Dedifferentiated amniotic fluid mesenchymal stem cell (primary cell): ENCODE measurements around the gene CD79B.
A peak's percentile ranks its signal among the peaks of the same experiment; 100 is the strongest.
"Not testable (repeated sequence)": the region's sequence is repeated elsewhere in the genome, so short reads cannot be mapped to it uniquely, and the experiment has no call there.

ENCODE experiments used
- DNase-seq: peaks from one replicate; pipeline ENCODE4 v3.0.0-alpha.2; 2016; ENCODE audit errors: extremely low spot score

CD79B gene

DNA sequence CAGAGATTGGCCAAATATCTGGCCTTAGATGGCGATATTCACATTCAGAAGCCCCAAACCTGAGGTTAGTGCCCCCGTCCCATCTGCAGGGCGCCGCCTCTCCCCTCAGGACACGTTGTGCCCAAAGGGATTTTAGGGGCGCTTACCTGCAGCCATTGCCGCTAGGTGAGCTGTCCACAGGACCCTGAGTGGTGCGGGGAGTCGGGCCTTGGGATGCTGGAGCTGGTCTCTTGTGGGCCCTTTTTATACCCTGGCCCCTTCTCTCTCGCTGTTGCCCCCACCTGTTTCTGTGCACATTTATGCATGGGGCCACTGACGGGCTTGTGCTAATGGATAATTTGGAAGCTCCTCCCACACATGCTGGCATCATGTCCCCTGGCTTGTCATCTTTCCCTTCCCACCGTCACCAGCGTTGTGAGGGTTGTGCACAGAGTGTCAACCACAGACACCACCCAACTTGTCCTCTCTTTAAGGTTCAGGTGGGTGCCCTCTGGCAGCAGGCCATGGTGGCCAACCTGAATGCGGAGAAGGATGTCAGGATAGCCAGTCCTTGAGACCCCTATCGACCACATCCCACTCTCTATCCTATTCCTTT is 21.0 kb downstream of the CD79B start, which contains the start of gene CSHL1:
Gene CSHL1 (minus strand): TSS at position 218 of the 595 bp plus-strand sequence. CDS start 62 bp downstream, at position 156.
- DNase-seq: no peak

DNA sequence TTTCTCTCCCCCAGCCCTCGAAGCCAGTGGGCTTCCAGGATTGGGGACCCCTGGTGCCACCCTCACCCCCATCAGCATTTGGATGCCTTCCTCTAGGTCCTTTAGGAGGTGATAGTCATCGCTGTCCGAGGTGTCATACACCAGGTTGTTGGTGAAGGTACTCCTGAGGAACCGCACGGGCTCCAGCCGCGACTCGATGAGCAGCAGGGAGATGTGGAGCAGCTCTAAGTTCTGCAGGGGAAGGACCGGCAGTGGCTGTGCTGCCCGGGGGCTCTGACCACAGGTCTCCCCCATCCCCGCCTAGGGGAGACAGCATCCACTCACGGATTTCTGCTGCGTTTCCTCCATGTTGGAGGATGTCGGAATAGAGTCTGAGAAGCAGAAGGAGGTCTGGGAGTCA is 22.0 kb downstream of the CD79B start:
- DNase-seq: no peak

DNA sequence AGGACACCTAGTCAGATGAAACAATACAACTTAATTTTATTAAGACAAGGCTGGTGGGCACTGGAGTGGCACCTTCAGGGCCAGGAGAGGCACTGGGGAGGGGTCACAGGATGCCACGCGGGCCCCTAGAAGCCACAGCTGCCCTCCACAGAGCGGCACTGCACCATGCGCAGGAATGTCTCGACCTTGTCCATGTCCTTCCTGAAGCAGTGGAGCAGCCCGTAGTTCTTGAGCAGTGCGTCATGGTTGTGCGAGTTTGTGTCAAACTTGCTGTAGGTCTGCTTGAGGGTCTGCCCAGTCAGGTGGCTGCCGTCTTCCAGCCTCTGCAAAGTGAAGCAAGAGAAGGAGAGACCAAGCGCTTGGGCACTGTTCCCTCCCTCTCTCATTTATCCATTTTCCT is 22.5 kb downstream of the CD79B start:
- not testable (repeated sequence) for DNase-seq

DNA sequence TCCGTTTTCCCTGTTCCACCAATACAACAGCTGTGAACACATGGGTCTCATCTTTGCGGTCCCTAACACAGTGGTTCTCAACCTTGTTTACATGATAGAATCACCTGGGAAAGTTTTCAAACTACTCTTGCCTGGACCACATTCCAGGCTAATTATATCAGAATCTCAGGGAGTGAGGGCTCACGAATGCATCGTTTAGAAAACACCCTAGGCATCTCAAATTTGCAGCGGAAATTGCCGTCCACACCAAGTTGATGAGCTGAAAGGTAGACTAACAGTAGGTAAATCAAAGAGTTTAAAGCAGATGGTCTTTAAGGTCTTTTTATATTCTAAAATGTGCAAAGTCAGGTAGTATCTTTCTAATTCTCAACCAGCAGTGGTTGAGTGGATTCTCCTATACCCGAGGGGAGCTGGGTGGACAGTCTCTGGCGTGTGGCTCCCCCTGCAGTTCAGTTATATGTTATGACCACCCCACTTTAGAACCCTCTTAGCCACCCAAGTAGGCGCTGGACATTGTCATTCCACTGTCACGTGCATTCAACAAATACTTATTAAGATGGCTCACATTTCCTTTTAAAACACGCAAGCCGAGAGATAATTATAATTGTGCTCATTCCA is 24.9 kb downstream of the CD79B start:
- not testable (repeated sequence) for DNase-seq

DNA sequence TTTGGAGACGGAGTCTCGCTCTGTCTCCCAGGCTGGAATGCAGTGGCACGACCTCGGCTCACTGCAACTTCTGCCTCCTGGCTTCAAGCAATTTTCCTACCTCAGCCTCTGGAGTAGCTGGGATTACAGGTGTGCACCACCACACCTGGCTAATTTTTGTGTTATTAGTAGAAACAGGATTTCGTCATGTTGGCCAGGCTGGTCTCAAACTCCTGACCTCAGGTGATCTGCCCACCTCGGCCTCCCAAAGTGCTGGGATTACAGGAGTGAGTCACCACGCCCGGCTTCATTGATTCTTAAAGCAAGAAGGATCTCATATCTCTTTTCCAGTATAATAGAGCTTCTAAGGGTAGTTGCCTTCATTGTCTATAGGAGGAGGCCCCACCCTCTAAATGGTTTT is 27.3 kb downstream of the CD79B start:
- DNase-seq: not testable (repeated sequence)

DNA sequence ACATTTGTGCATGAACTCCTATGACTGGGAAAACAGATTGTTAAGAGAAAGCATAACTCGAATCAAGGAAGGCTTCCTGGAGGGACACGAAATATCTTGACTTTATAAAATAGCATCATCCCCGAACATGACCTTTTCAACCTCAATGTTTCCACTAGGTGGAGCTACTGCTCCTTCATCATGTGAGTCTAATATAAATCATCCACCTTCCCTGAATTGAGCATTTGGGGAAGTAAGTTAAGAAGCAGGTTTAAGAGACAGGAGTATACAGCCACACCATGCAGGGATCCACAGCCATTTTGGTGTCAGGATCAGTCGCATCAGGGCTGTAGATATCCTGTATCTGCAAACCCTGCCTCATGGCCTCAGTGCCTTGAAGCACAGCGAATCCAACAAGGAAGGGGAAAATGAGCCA is 28.3 kb downstream of the CD79B start:
- not testable (repeated sequence) for DNase-seq

DNA sequence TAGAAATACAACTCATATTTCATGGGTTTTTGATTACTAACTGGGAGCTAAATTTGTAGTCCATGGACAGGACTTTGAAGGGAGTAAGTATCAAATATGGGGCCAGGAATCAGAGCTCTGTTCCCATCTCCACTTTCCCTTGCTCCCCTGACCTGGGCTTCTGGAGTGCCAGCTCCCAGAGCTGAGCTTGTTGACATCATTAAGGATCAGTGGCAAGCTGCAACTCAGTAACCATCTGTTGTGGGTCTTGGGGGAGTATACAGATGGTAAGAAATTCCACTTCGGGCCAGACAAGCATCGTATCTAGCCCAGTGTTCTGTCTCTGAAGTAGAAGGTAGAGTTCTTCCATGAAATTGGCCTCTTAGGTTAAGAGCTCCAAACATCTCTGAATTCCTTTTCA is 30.2 kb downstream of the CD79B start:
- DNase-seq: not testable (repeated sequence)

DNA sequence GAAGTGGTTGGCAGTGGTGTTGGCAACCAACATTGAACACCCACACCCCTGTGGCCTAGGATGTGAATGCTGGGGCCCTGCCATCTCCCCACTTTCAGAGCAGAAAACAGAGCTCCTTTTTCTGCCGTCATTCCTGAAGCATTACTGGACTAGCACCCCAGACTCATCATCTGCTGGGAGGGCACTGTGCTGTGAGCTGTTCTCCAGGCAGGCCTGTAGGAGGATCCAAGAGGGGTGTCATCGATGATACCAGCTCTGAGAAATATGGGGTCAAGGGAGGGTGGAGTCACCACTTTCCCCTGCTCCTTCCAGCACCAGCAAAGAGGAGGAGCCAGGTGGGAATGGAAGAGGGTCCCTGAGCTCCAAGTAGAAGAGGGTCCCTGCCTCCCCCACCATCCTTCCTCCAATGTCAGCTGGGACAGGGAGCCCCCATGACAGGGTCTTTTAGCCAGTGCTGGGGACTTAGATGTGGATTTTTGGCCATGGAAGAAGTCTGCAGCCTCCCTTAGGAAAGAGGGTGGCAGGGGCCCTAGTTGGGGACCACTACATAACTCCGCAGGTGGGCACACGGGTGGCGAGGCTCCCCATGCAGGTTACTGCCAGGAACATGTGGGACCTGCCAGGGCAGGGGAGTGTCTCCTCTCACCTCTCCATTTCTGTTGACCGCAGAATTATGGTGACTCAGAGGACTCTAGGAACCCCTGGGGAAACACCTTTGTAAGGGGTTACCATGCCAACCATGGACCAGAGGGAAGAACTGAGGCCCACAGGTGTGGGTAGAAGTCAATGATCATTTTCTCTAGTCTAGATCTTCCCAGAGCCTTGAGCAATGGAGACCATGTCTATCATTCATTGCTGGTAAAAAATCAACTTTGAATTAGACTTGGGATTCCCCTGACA is 33.0 kb downstream of the CD79B start:
- DNase-seq: not testable (repeated sequence)

DNA sequence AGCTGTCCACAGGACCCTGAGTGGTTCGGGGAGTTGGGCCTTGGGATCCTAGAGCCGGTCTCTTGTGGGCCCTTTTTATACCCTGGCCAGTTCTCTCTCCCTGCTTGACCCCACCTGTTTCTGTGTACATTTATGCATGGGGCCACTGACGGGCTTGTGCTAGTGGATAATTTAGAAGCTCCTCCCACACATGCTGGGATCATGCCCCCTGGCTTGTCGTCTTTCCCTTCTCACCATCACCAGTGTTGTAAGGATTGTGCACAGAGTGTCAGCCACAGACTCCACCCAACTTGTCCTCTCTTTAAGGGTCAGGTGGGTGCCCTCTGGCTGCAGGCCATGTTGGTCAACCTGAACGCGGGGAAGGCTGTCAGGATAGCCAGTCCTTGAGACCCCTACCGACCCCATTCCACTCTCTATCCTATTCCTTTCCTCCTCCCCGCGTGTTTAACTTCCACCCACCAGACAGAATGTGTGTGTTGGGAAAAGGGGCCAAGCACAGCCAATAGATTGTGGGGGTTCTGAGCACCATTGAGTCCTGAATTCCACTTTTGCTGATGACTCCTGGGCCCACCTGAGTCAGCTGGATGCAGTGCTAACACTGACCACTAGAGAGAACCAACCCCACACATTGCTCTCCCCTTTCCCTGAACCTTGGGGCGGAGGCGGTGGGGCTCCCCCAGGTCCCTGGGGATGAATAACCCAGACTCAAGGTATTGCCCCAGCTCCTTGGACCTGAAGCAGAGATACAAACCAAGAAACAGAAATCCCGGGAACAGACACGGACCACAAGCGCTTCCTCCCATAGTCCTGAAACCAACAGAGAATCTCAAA is 35.4 kb downstream of the CD79B start, which contains the start of gene CSH1:
Gene CSH1 (minus strand): TSS at position 51 of the 831 bp plus-strand sequence. CDS start 63 bp downstream, outside the sequence.
- DNase-seq: not testable (repeated sequence)

DNA sequence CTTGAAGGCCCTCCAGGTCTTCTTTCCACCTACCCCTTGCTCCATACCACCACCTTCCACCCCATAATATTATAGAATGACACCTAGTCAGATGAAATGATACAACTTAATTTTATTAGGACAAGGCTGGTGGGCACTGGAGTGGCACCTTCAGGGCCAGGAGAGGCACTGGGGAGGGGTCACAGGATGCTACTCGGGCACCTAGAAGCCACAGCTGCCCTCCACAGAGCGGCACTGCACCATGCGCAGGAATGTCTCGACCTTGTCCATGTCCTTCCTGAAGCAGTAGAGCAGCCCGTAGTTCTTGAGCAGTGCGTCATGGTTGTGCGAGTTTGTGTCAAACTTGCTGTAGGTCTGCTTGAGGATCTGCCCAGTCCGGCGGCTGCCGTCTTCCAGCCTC is 37.3 kb downstream of the CD79B start:
- DNase-seq: not testable (repeated sequence)

DNA sequence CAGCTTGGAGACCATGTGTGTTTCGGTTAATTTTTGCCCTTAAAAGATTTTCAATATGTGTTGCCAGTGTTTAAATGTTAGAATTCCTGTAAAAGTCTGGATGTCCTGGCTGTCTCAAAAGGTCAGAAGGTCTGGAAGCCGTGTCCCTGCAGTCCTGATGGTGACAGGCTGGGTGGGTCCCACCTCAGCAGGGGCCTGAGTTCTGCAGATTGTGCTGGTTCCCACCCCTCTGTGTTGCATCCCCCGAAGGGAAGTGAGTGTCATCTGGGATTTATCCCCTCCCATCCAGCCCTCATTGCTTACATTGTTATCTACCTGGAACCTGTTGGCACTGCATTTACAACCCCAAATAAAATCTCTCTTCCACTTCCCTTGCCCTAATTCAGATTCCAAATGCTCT is 38.1 kb downstream of the CD79B start:
- not testable (repeated sequence) for DNase-seq

DNA sequence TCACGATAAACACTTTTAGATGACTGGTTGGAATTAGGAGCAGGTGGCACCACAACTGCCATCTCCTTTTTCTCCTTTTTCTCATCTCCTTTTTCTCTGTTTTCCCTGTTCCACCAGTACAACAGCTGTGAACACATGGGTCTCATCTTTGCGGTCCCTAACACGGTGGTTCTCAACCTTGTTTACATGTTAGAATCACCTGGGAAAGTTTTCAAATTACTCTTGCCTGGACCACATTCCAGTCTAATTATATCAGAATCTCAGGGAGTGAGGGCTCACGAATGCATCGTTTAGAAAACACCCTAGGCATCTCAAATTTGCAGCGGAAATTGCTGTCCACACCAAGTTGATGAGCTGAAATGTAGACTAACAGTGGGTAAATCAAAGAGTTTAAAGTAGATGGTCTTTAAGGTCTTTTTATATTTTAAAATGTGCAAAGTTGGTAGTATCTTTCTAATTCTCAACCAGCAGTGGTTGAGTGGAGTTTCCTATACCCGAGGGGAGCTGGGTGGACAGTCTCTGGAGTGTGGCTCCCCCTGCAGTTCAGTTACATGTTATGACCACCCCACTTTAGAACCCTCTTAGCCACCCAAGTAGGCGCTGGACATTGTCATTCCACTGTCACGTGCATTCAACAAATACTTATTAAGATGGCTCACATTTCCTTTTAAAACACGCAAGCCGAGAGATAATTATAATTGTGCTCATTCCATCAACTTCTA is 39.7 kb downstream of the CD79B start:
- not testable (repeated sequence) for DNase-seq

DNA sequence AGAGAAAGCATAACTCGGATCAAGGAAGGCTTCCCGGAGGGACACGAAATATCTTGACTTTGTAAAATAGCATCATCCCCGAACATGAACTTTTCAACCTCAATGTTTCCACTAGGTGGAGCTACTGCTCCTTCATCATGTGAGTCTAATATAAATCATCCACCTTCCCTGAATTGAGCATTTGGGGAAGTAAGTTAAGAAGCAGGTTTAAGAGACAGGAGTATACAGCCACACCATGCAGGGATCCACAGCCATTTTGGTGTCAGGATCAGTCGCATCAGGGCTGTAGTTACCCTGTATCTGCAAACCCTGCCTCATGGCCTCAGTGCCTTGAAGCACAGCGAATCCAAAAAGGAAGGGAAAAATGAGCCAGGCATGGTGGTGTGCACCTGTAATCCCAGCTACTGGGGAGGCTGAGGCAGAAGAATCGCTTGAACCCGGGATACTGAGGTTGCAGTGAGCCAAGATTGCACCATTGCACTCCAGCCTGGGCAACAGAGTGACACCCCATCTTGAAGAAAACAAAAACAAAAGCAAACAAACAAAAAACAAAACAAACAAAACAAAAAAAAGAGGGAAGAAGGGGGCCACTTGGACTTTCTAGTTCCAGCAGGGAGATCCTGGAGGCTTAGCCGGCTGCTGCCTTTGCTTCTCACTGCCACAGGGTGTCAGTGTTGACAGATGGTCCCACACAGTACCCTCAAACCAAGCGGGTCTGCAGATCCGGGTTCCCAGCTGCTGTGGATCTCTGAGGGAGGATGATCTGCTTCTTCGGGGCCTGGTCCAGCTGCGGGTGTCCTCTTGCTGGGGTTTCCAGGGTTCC is 42.9 kb downstream of the CD79B start:
- DNase-seq: peak; percentile 21

DNA sequence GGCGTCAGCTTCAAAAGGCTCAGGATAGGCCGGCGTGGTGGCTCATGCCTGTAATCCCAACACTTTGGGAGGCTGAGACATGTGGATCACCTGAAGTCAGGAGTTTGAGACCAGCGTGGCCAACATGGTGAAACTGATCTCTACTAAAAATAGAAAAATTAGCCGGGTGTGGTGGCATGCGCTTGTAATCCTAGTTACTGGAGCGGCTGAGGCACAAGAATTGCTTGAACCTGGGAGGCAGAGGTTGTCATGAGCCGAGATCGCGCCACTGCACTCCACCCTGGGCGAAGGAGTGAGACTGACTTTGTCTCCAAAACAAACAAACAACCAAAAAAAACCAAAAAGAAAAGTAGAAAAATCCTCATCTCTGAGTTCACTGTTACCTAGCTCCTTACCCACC is 47.0 kb downstream of the CD79B start:
- not testable (repeated sequence) for DNase-seq

DNA sequence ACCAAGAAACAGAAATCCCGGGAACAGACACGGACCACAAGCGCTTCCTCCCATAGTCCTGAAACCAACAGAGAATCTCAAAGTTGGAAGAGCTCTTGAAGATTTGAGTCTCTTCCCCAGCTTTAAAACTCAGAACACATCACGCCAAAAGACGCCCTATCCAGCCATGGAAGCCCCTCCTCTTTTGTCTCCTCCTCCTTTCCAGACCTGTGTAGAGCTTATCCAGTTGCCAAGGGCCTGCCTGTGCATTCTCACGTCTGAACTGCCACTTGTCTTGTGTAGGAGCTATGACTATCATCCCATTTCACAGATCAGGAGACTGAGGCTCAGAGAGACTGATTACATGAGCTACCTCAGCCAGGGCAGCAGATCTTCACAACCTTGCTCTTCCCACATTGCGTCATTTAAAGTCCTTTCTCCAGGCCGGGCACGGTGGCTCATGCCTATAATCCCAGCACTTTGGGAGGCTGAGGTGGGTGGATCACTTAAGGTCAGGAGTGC is 49.5 kb downstream of the CD79B start:
- not testable (repeated sequence) for DNase-seq

DNA sequence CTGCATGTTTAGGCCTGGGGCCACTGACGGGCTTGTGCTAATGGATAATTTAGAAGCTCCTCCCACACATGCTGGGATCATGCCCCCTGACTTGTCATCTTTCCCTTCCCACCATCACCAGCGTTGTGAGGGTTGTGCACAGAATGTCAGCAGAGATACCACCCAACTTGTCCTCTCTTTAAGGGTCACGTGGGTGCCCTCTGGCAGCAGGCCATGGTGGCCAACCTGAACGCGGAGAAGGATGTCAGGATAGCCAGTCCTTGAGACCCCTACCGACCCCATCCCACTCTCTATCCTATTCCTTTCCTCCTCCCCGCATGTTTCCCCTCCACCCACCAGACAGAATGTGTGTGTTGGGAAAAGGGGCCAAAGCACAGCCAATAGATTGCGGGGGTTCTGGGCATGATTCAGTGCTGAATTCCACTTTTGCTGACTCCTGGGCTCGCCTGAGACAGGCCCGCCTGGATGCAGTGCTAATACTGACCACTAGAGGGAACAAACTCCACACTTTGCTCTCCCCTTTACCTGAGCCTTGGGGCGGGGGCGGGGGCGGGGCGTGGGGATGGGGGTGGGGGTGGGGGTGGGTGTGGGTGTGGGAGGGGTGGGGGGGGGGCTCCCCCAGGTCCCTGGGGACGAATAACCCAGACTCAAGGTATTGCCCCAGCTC is 50.1 kb downstream of the CD79B start, which contains the start of gene GH2:
Gene GH2 (minus strand): TSS at position 10 of the 667 bp plus-strand sequence. CDS start 143 bp downstream, outside the sequence.
- peak; percentile 29 for DNase-seq

DNA sequence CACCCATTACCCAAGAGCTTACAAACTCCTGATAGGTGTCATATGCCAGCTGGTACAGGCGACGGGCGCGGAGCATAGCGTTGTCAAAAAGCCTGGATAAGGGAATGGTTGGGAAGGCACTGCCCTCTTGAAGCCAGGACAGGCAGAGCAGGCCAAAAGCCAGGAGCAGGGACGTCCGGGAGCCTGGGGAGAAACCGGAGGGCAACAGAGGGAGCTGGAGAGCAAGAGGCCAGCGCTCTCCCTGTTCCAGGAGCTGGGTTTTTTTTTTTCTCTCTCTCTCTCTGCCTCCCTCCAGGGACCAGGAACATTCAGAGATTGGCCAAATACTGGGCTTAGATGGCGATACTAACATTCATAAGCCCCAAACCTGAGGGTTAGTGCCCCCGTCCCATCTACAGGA is 50.8 kb downstream of the CD79B start:
- not testable (repeated sequence) for DNase-seq

DNA sequence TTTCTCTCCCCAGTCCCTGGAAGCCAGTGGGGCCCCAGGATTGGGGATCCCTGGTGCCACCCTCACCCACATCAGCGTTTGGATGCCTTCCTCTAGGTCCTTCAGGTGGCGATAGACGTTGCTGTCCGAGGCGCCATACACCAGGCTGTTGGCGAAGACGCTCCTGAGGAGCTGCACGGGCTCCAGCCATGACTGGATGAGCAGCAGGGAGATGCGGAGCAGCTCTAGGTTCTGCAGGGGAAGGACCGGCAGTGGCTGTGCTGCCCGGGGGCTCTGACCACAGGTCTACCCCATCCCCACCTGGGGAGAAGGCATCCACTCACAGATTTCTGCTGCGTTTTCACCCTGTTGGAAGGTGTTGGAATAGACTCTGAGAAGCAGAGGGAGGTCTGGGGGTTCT is 51.4 kb downstream of the CD79B start:
- no peak for DNase-seq
